Measurements from ENCODE around the gene NHERF1. TPM values are rescaled to one million over a fixed set of nuclear protein-coding genes. Genes with fewer than 3 reads are reported as not detected.

Gene NHERF1
- total RNA-seq, 4 donors from 2014 or later, result 21.1 to 53.8 (median 42.0) TPM

- no peak for DNase-seq (ENCODE audit: low spot score in 2 of 2)
- peaks cover 24% of the 10 kb centered on the region for H3K36me3 ChIP-seq
- H3K4me3 ChIP-seq, result no peak overlapping the region
- no peak for TF ChIP-seq POLR2A (IDR thresholded peaks at IDR 0.05)
- no peak for TF ChIP-seq POLR2AphosphoS5 (IDR thresholded peaks at IDR 0.05)
- TF ChIP-seq EP300 (IDR thresholded peaks at IDR 0.05), result no peak
- no peak for TF ChIP-seq CTCF (IDR thresholded peaks at IDR 0.05)
- no peaks in the 10 kb centered on the region for H3K4me1 ChIP-seq
- 94% methylated on average over 13 of the region's 17 CpGs for WGBS
- H3K9me3 ChIP-seq, result no peaks in the 10 kb centered on the region
- H3K27me3 ChIP-seq, result no peaks in the 10 kb centered on the region
- no peak overlapping the region for H3K27ac ChIP-seq
Measured at GRCh38 chr17:74808714-74809430, 60.4 kb downstream of the NHERF1 start.

GRCh38 chr17:74810699-74811485 lies 62.5 kb downstream of the NHERF1 start:
- Histone ChIP-seq H3K27ac (no peak overlapping the region), H3K27me3 (no peaks in the 10 kb centered on the region), H3K9me3 (no peaks in the 10 kb centered on the region), H3K36me3 (peaks cover 14% of the 10 kb centered on the region), H3K4me1 (no peaks in the 10 kb centered on the region), H3K4me3 (no peak overlapping the region)
- 82% methylated on average over 15 of the region's 15 CpGs for WGBS
- TF ChIP-seq CTCF (IDR thresholded peaks at IDR 0.05), result no peak
- TF ChIP-seq POLR2AphosphoS5 (IDR thresholded peaks at IDR 0.05), result no peak
- TF ChIP-seq POLR2A (IDR thresholded peaks at IDR 0.05), result no peak
- TF ChIP-seq EP300 (IDR thresholded peaks at IDR 0.05), result no peak
- DNase-seq (ENCODE audit: low spot score in 2 of 2), result no peak

GRCh38 chr17:74812109-74813009 lies 63.9 kb downstream of the NHERF1 start:
- TF ChIP-seq EP300 (IDR thresholded peaks at IDR 0.05) (no peak), POLR2AphosphoS5 (IDR thresholded peaks at IDR 0.05) (no peak), CTCF (IDR thresholded peaks at IDR 0.05) (no peak), POLR2A (IDR thresholded peaks at IDR 0.05) (no peak)
- WGBS, result 65% methylated on average over 23 of the region's 23 CpGs
- no peak for DNase-seq (ENCODE audit: low spot score in 2 of 2)
- Histone ChIP-seq H3K4me1 (no peaks in the 10 kb centered on the region), H3K27ac (no peak overlapping the region), H3K4me3 (no peak overlapping the region), H3K9me3 (no peaks in the 10 kb centered on the region), H3K36me3 (peaks cover 14% of the 10 kb centered on the region), H3K27me3 (no peaks in the 10 kb centered on the region)

GRCh38 chr17:74814453-74814852 lies 66.0 kb downstream of the NHERF1 start:
- TF ChIP-seq POLR2A (IDR thresholded peaks at IDR 0.05) (no peak), POLR2AphosphoS5 (IDR thresholded peaks at IDR 0.05) (no peak), EP300 (IDR thresholded peaks at IDR 0.05) (no peak), CTCF (IDR thresholded peaks at IDR 0.05) (no peak)
- WGBS, result 100% methylated on average over 2 of the region's 5 CpGs
- peaks cover 17% of the 10 kb centered on the region for H3K36me3 ChIP-seq
- no peaks in the 10 kb centered on the region for H3K27me3 ChIP-seq
- no peak overlapping the region for H3K27ac ChIP-seq
- no peak overlapping the region for H3K4me3 ChIP-seq
- no peaks in the 10 kb centered on the region for H3K4me1 ChIP-seq
- no peak for DNase-seq (ENCODE audit: low spot score in 2 of 2)
- no peaks in the 10 kb centered on the region for H3K9me3 ChIP-seq

All from suprapubic skin (tissue), 4 donors.